Liver (tissue), 9 donors: ENCODE data around the gene NDUFB7. TPM values are rescaled to one million over a fixed set of nuclear protein-coding genes. Genes with fewer than 3 reads are reported as not detected.

Source experiments
- DNase-seq: peaks from one replicate; pipeline ENCODE4 v3.0.0-alpha.2; 2017; ENCODE audit warnings: low spot score
- H3K27ac ChIP-seq, 2 donors: one replicate each; pipeline ENCODE4 v1.7.0; 2013; ENCODE audit warnings: inconsistent platforms in 2 of 2, low read length in 2 of 2, control low read depth in 1 of 2, low read depth in 1 of 2, mild to moderate bottlenecking in 1 of 2
- H3K27me3 ChIP-seq, 4 donors: one replicate each; pipeline versions ENCODE4 v1.6.1 to v1.7.0; 2013; ENCODE audit warnings: low read length in 3 of 4, inconsistent platforms in 1 of 4, mild to moderate bottlenecking in 1 of 4, moderate library complexity in 1 of 4; ENCODE audit not compliant: control insufficient read depth in 4 of 4, insufficient read depth in 4 of 4
- H3K36me3 ChIP-seq, 4 donors: one replicate each; pipeline versions ENCODE4 v1.6.1 to v1.7.0; 2013; ENCODE audit warnings: low read length in 3 of 4, mild to moderate bottlenecking in 3 of 4, low read depth in 1 of 4, moderate library complexity in 1 of 4; ENCODE audit not compliant: control insufficient read depth in 4 of 4, insufficient read depth in 3 of 4
- H3K4me1 ChIP-seq, 4 donors: one replicate each; pipeline versions ENCODE4 v1.6.1 to v1.7.0; 2013; ENCODE audit warnings: low read length in 3 of 4, mild to moderate bottlenecking in 3 of 4, moderate library complexity in 1 of 4; ENCODE audit not compliant: control insufficient read depth in 4 of 4, insufficient read depth in 4 of 4
- H3K4me3 ChIP-seq, 3 donors: one replicate each; pipeline versions ENCODE4 v1.6.1 to v1.7.0; 2013; ENCODE audit warnings: low read length in 3 of 3, control low read depth in 1 of 3, low read depth in 1 of 3, mild to moderate bottlenecking in 1 of 3
- H3K9ac ChIP-seq, 2 donors: one replicate each; pipeline ENCODE4 v1.7.0; 2013; ENCODE audit warnings: low read length in 2 of 2, mild to moderate bottlenecking in 2 of 2, moderate library complexity in 2 of 2, control low read depth in 1 of 2, low read depth in 1 of 2
- H3K9me3 ChIP-seq, 4 donors: one replicate each; pipeline versions ENCODE4 v1.6.1 to v1.7.0; 2013; ENCODE audit warnings: low read length in 3 of 4; ENCODE audit not compliant: control insufficient read depth in 4 of 4
- ATF3 ChIP-seq: IDR thresholded peaks from 2 replicates; pipeline ENCODE4 v1.6.1; 2016; ENCODE audit warnings: antibody characterized with exemption
- EGR1 ChIP-seq, 2 donors: IDR thresholded peaks; 2 replicates each; pipeline ENCODE4 v1.6.1; 2016 to 2018; ENCODE audit warnings: antibody characterized with exemption in 2 of 2, low read depth in 2 of 2
- FOXA1 ChIP-seq: IDR thresholded peaks from 2 replicates; pipeline ENCODE4 v1.6.1; 2016; ENCODE audit warnings: antibody characterized with exemption
- HNF4A ChIP-seq, 2 donors: conservative IDR thresholded peaks; 2 replicates each; pipeline ENCODE4 v1.6.1; 2016; ENCODE audit warnings: antibody characterized with exemption in 2 of 2, mild to moderate bottlenecking in 2 of 2
- HNF4G ChIP-seq: IDR thresholded peaks from 2 replicates; pipeline ENCODE4 v1.6.1; 2016; ENCODE audit warnings: antibody characterized with exemption
- JUND ChIP-seq, 2 donors: IDR thresholded peaks; 2 replicates each; pipeline ENCODE4 v1.6.1; 2016; ENCODE audit warnings: antibody characterized with exemption in 2 of 2
- MAX ChIP-seq: IDR thresholded peaks from 2 replicates; pipeline ENCODE4 v1.6.1; 2016; ENCODE audit warnings: antibody characterized with exemption
- NR2F2 ChIP-seq: IDR thresholded peaks from 2 replicates; pipeline ENCODE4 v1.6.1; 2016; ENCODE audit warnings: antibody characterized with exemption
- SP1 ChIP-seq: IDR thresholded peaks from 2 replicates; pipeline ENCODE4 v1.6.1; 2018; ENCODE audit warnings: antibody characterized with exemption, mild to moderate bottlenecking
- WGBS: extraction: QIAGEN DNeasy Blood & Tissue Kit; methylation state at CpG from one replicate; pipeline ENCODE4 v1.1.7; 2013; 5-methylcytosine and 5-hydroxymethylcytosine counted together
- polyA plus RNA-seq, 2 donors: library from polyadenylated mRNA; stranded (reverse) in 1 of 2; unstranded in 1 of 2; fragments of 200-250 nt in 1 of 2; fragments of >200 nt in 1 of 2; fragmentation: Nextera tagmentation in 1 of 2; extraction: Ambion mirVana in 1 of 2; gene quantifications; one replicate each; pipeline versions ENCODE4 v1.2.1 to v1.2.3, GENCODE V29; 2013 to 2015
- total RNA-seq, 2 donors: library from RNA; depleted of rRNA; stranded (reverse); fragments of >200 nt; gene quantifications; one replicate each; pipeline ENCODE4 v1.2.3, GENCODE V29; 2014
- TF ChIP-seq, protein P1 (sequence below): IDR thresholded peaks from 2 replicates; pipeline ENCODE4 v1.6.1; 2016; ENCODE audit warnings: antibody characterized with exemption
- TF ChIP-seq, protein P2 (sequence below): IDR thresholded peaks from 2 replicates; pipeline ENCODE4 v1.6.1; 2016; ENCODE audit warnings: antibody characterized with exemption, mild to moderate bottlenecking
- donor health status: healthy.
- donor health status: healthy.
- donor health status: healthy.
- donor health status: healthy.
- donor health status: healthy.

Gene NDUFB7
- total and polyA plus RNA-seq, 4 donors, result 110 to 293 (median 252) TPM

- TF ChIP-seq, protein P1, sequence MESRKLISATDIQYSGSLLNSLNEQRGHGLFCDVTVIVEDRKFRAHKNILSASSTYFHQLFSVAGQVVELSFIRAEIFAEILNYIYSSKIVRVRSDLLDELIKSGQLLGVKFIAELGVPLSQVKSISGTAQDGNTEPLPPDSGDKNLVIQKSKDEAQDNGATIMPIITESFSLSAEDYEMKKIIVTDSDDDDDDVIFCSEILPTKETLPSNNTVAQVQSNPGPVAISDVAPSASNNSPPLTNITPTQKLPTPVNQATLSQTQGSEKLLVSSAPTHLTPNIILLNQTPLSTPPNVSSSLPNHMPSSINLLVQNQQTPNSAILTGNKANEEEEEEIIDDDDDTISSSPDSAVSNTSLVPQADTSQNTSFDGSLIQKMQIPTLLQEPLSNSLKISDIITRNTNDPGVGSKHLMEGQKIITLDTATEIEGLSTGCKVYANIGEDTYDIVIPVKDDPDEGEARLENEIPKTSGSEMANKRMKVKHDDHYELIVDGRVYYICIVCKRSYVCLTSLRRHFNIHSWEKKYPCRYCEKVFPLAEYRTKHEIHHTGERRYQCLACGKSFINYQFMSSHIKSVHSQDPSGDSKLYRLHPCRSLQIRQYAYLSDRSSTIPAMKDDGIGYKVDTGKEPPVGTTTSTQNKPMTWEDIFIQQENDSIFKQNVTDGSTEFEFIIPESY, result no peak
- no peak for TF ChIP-seq FOXA1
- TF ChIP-seq MAX, result no peak
- peak; percentile 65 for TF ChIP-seq SP1
These were observed 51.9 kb downstream of the NDUFB7 start (continued) for GRCh38 chr19:14519860-14520407.

DNA sequence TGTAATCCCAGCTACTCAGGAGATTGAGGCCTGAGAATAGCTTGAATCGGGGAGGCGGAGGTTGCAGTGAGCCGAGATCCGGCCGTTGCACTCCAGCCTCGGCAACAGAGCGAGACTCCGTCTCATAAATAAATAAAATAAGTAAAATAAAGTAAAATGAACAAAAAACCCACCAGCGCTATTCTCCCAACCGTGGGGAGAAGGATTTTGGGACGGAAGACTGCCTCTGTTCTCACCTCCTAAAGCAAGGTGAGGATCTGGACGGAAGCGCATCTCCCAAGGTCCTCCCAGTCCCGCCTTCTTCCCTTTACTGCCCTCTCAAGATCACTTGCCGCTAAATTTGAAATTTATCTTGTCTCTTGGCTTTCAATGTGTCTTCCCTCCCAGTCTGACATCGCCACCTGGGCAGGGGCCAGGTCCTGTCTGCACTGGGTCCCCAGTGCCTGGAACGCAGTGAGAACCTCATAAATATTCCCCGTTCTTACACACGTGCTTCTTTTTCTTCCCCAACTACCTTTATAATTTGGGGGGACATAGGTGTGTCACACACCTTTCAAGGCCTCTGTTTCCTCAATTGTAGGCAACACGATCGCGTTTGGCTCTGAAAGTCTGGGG lies 52.5 kb downstream of the NDUFB7 start:
- peak overlapping the region; percentile 91 to 96 for H3K27ac ChIP-seq
- 95% methylated on average over 22 of the region's 22 CpGs for WGBS
- no peaks in the 10 kb centered on the region for H3K9me3 ChIP-seq
- H3K4me3 ChIP-seq, result no peak overlapping the region
- no peak for DNase-seq
- H3K36me3 ChIP-seq, result peaks cover 8 to 21% (median 14%) of the 10 kb centered on the region in 4 donors
- H3K4me1 ChIP-seq, result peaks cover 19 to 39% (median 23%) of the 10 kb centered on the region in 4 donors
- TF ChIP-seq, protein P1, result no peak
- TF ChIP-seq HNF4G (no peak), JUND (IDR thresholded peaks at IDR 0.05) (no peak), HNF4A (conservative IDR thresholded peaks at IDR 0.05) (no peak), EGR1 (IDR thresholded peaks at IDR 0.05; ENCODE audit: low read depth in 2 of 2) (no peak), MAX (no peak), NR2F2 (no peak), ATF3 (no peak)
- TF ChIP-seq, protein P2, sequence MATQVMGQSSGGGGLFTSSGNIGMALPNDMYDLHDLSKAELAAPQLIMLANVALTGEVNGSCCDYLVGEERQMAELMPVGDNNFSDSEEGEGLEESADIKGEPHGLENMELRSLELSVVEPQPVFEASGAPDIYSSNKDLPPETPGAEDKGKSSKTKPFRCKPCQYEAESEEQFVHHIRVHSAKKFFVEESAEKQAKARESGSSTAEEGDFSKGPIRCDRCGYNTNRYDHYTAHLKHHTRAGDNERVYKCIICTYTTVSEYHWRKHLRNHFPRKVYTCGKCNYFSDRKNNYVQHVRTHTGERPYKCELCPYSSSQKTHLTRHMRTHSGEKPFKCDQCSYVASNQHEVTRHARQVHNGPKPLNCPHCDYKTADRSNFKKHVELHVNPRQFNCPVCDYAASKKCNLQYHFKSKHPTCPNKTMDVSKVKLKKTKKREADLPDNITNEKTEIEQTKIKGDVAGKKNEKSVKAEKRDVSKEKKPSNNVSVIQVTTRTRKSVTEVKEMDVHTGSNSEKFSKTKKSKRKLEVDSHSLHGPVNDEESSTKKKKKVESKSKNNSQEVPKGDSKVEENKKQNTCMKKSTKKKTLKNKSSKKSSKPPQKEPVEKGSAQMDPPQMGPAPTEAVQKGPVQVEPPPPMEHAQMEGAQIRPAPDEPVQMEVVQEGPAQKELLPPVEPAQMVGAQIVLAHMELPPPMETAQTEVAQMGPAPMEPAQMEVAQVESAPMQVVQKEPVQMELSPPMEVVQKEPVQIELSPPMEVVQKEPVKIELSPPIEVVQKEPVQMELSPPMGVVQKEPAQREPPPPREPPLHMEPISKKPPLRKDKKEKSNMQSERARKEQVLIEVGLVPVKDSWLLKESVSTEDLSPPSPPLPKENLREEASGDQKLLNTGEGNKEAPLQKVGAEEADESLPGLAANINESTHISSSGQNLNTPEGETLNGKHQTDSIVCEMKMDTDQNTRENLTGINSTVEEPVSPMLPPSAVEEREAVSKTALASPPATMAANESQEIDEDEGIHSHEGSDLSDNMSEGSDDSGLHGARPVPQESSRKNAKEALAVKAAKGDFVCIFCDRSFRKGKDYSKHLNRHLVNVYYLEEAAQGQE, result no peak
- H3K27me3 ChIP-seq, result no peaks in the 10 kb centered on the region
- peak overlapping the region; percentile 50 to 76 for H3K9ac ChIP-seq
